ENCODE measurements around the gene KHK.

KHK gene

DNA sequence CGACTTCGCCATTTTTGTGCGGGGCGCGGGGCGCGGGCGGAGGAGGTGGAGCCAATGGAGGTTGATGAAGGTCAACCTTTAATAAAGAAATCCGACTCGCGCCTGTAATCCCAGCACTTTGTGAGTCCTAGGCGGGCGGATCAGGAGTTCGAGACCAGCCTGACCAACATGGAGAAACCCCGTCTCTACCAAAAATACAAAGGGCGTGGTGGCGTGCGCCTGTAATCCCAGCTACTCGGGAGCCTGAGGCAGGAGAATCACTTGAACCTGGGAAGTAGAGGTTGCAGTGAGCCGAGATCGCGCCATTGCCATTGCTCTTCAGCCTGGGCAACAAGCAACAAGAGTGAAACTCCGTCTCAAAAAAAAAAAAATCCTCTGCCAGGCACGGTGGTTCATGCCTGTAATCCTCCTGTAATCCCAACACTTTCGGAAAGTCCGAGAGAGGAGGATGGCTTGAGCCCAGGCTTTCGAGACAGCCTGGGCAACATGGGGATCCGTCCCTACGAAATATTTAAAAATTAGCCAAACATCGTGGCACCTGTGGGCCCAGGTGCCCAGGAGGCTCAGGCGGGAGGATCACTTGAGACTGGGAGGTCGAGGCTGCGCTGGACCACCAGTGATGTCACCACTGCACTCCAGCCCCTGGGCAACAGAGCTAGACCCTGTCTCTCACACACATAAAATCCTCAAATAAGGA, 48.4 kb downstream of the KHK start:
- peak overlapping the region; percentile 85 to 100 (median 95); a peak in 16 of 20 replicates for H3K4me3 ChIP-seq
- peaks cover 23 to 40% (median 38%) of the 10 kb centered on the region in 11 experiments; a peak in 21 of 22 replicates for H4K20me1 ChIP-seq
- H3K9ac ChIP-seq = peak overlapping the region in 9 of 11 experiments; percentile 1 to 96 (median 91); a peak in 12 of 22 replicates
- no peak for TF ChIP-seq Cebpa-rat (IDR thresholded peaks at IDR 0.05)
- peaks cover 22 to 32% (median 26%) of the 10 kb centered on the region in 10 experiments for H3K4me1 ChIP-seq
- no peaks in the 10 kb centered on the region for H3K27me3 ChIP-seq
- peak overlapping the region; percentile 48 to 81 (median 70) for H3K4me2 ChIP-seq
- peak overlapping the region; percentile 18 to 94 (median 88); a peak in 21 of 22 replicates for H3K27ac ChIP-seq
- peaks cover 31 to 36% (median 33%) of the 10 kb centered on the region in 11 experiments for H3K36me3 ChIP-seq
- no peaks in the 10 kb centered on the region for H3K9me3 ChIP-seq (replicated peaks in 1 of 11)

DNA sequence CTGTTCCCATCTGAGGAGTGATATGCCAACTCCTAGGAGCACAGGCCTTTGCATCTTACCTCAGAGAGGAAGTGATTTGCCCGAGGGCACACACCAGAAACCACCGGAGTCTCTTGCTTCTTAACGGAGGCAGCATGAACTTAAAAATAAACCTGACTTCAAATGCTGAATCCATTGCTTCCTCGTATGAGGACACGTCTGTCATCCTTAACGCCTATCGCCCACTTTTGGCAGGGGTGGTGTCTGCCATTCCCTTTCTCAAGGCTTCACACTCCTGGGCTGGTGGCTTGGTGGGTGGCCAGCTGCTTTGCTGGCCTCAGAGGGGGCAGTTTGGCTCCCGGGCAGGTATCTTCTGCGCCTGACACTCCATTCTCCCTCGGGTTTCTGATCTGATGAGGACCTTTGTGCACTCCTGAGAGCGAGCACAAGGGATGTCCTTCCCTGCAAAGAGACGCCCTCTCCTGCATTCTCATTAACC, 48.9 kb downstream of the KHK start:
- peak overlapping the region in 10 of 11 experiments; percentile 83 to 94 (median 88); a peak in 19 of 22 replicates for H3K27ac ChIP-seq
- peaks cover 23 to 37% (median 32%) of the 10 kb centered on the region in 11 experiments; a peak in 21 of 22 replicates for H4K20me1 ChIP-seq
- no peak for TF ChIP-seq Cebpa-rat (IDR thresholded peaks at IDR 0.05)
- H3K27me3 ChIP-seq = no peaks in the 10 kb centered on the region
- peak overlapping the region; percentile 48 to 81 (median 70) for H3K4me2 ChIP-seq
- peak overlapping the region in 5 of 11 experiments; percentile 5 to 96 (median 22); a peak in 3 of 22 replicates for H3K9ac ChIP-seq
- no peaks in the 10 kb centered on the region for H3K9me3 ChIP-seq (replicated peaks in 1 of 11)
- H3K36me3 ChIP-seq = peaks cover 25 to 30% (median 27%) of the 10 kb centered on the region in 11 experiments
- H3K4me3 ChIP-seq = no peak overlapping the region; a peak in 1 of 20 replicates
- H3K4me1 ChIP-seq = peaks cover 22 to 32% (median 26%) of the 10 kb centered on the region in 10 experiments

DNA sequence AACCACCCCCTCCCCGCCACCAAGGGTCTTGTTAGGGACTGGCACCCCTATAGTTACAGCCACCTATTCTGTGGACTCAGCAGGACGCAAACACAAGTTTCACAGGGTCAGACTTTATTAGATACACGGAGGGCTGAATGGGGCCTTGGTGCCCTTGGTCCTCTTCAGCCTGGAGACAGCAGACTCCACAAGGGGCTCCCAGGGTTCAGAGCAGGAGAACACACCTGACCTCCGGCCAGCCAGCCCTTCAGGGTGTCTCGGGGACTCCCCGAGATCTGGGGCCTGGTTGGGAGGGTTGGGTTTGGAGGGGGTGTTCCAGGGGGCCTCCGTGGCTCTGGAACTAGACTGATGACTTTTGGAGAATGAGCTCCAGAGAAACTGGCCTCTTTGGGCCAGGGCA, 50.2 kb downstream of the KHK start:
- H3K4me1 ChIP-seq = peaks cover 22 to 32% (median 26%) of the 10 kb centered on the region in 10 experiments
- H3K9ac ChIP-seq = no peak overlapping the region

DNA sequence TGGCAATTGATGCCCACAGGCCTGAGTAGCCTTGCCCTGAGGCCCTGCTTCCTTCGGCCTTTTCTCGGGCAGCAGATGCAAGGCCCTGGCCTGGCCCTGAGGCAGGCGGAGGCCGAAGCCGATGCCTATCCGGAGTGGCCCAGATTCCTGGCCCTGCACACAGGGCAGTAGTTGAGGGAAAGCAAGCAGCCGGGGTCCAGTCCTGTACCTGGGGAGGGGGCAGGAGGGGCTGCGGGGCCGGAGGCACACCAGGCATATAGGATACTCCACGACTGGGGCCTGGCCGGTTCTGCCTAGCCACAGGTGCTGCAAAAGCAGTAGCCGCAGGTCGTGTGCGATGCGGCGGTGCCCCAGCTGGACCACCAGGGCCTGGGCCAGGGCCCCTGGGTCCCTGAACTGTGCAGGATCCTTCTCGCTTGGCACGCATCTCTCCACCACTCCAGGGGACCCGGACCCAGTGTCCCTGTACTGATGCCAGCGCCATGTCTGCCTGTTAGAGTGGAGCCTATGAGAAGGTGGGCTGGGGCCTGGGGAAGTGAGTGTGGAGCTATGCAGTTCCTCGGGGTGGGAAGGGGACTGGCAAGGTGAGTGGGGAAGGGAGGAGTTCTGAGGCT, 50.9 kb downstream of the KHK start:
- Histone ChIP-seq H3K4me3 (no peak overlapping the region), H3K4me2 (no peak overlapping the region), H3K27me3 (no peaks in the 10 kb centered on the region), H4K20me1 (peaks cover 12 to 18% (median 14%) of the 10 kb centered on the region in 11 experiments; a peak in 20 of 22 replicates), H3K9ac (no peak overlapping the region), H3K36me3 (peaks cover 6 to 11% (median 8%) of the 10 kb centered on the region in 11 experiments; a peak in 21 of 22 replicates), H3K4me1 (peaks cover 21 to 27% (median 25%) of the 10 kb centered on the region in 10 experiments), H3K27ac (no peak overlapping the region), H3K9me3 (replicated peaks in 1 of 11) (no peaks in the 10 kb centered on the region)
- TF ChIP-seq Cebpa-rat (IDR thresholded peaks at IDR 0.05) = no peak

More for the DNA sequence above, 50.2 kb downstream of the KHK start:
- Histone ChIP-seq H4K20me1 (peaks cover 19 to 24% (median 20%) of the 10 kb centered on the region in 11 experiments; a peak in 21 of 22 replicates), H3K36me3 (peaks cover 12 to 17% (median 14%) of the 10 kb centered on the region in 11 experiments), H3K4me3 (no peak overlapping the region), H3K4me2 (no peak overlapping the region), H3K27ac (no peak overlapping the region), H3K9me3 (replicated peaks in 1 of 11) (no peaks in the 10 kb centered on the region), H3K27me3 (no peaks in the 10 kb centered on the region)
- no peak for TF ChIP-seq Cebpa-rat (IDR thresholded peaks at IDR 0.05)

DNA sequence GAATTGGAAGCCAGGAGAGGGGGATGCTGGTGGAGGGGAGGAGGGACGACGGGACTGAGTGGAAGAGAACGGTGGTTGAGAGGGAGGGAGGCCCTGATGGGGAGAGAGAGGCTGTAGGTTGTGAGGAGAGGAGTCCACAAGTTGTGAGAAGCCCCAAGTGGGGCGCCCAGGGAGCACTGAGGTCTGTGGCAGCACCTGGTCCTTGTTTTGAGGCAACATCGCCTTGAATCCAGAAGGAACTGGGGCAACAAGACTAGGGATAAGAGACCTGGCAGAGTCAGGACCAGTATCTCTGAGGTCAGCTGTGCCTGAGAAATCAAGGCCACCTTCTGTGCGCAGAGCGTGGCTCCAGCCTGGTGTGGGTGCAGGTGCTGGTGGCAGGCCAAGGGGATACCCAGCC, 51.5 kb downstream of the KHK start:
- Histone ChIP-seq H3K27ac (no peak overlapping the region), H3K9ac (no peak overlapping the region), H3K4me1 (peaks cover 14 to 20% (median 19%) of the 10 kb centered on the region in 10 experiments), H3K9me3 (replicated peaks in 1 of 11) (no peaks in the 10 kb centered on the region), H3K4me3 (no peak overlapping the region), H3K36me3 (peaks cover 0 to 4% (median under 1%) of the 10 kb centered on the region in 11 experiments; a peak in 12 of 22 replicates), H3K27me3 (no peaks in the 10 kb centered on the region), H3K4me2 (no peak overlapping the region), H4K20me1 (peaks cover 5 to 11% (median 7%) of the 10 kb centered on the region in 11 experiments; a peak in 19 of 22 replicates)
- no peak for TF ChIP-seq Cebpa-rat (IDR thresholded peaks at IDR 0.05)

DNA sequence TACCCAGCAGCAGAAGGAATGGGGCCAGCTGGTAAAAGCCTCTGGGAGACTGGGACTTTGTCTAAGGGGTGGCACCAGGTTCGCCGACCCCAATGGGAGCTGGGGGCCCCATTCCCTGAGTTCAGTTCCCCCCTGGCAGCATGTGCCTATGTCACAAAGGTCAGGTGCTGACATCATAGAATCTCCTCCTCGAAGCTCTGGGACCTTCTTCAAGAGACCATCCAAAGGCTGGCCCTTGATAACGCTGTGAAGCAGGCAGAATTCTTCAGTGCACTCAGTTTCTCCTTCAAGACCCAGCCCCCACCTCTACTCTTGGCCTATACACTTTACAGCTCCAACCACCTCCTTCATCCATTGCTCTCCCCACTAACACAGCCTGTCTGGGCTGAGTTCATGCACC, 52.7 kb downstream of the KHK start, which contains the start of gene PRR30:
Gene PRR30 (minus strand): TSS at position 101 of the 400 bp plus-strand sequence. CDS start 1,081 bp downstream, outside the sequence.
- H3K36me3 ChIP-seq = no peaks in the 10 kb centered on the region
- H3K27me3 ChIP-seq = no peaks in the 10 kb centered on the region
- no peak within 1 kb of the TSS for H3K4me3 ChIP-seq
- no peak within 1 kb of the TSS for H3K27ac ChIP-seq
- H4K20me1 ChIP-seq = no peaks in the 10 kb centered on the region
- no peak for TF ChIP-seq Cebpa-rat (IDR thresholded peaks at IDR 0.05)
- no peak within 1 kb of the TSS for H3K9ac ChIP-seq
- no peaks in the 10 kb centered on the region for H3K9me3 ChIP-seq (replicated peaks in 1 of 11)
- peaks cover 8 to 14% (median 13%) of the 10 kb centered on the region in 10 experiments for H3K4me1 ChIP-seq
- H3K4me2 ChIP-seq = no peak within 1 kb of the TSS

DNA sequence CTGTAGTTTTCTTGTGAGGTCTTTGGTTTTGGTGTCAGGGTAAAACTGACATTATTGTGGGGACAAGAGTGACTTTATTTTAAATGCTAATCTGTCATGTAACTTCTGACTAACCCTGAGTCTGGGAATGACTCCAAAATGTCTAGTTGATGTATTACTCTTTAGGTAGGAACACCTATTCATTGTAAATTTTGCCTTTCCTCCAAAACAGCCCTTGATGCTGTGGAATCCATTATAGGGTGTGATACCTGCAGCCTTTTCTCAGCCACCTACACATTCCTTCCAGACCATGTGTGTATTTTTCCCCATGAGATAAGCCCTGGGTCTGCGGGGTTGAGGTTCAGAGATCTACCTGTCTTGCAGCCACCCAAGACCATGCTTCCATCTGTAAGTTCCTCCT, 56.7 kb downstream of the KHK start:
- H3K4me2 ChIP-seq = no peak overlapping the region
- no peak overlapping the region for H3K9ac ChIP-seq
- no peak overlapping the region for H3K27ac ChIP-seq
- no peak overlapping the region for H3K4me3 ChIP-seq
- no peaks in the 10 kb centered on the region for H4K20me1 ChIP-seq
- no peaks in the 10 kb centered on the region for H3K9me3 ChIP-seq (replicated peaks in 1 of 11)
- no peaks in the 10 kb centered on the region for H3K27me3 ChIP-seq
- peaks cover 0 to 14% (median 12%) of the 10 kb centered on the region in 10 experiments; a peak in 12 of 20 replicates for H3K4me1 ChIP-seq
- no peak for TF ChIP-seq Cebpa-rat (IDR thresholded peaks at IDR 0.05)
- H3K36me3 ChIP-seq = no peaks in the 10 kb centered on the region

DNA sequence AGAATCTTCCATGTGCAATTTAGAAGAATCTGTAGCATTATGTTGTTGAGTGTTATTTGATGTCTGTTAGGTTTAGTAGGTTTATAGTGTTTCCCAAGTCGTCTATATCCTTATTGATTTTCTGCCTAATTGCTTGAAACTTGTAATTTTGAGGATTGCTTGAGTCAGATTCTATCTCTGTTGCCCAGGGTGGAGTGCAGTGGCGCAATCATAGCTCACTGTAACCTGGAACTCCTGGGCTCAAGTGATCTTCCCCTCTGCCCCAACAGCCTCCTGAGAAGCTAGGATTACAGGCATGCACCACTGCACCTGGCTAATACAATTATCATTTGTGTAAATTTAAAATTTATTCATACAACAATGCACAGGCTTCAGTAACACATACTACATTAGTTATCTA, 59.1 kb downstream of the KHK start:
- H3K4me3 ChIP-seq = no peak overlapping the region
- H3K9me3 ChIP-seq (replicated peaks in 1 of 11) = no peaks in the 10 kb centered on the region
- TF ChIP-seq Cebpa-rat (IDR thresholded peaks at IDR 0.05) = no peak
- H4K20me1 ChIP-seq = no peaks in the 10 kb centered on the region
- no peak overlapping the region for H3K27ac ChIP-seq
- no peak overlapping the region for H3K4me2 ChIP-seq
- H3K27me3 ChIP-seq = no peaks in the 10 kb centered on the region
- peaks cover 0 to 14% (median 12%) of the 10 kb centered on the region in 10 experiments; a peak in 12 of 20 replicates for H3K4me1 ChIP-seq
- no peak overlapping the region for H3K9ac ChIP-seq
- no peaks in the 10 kb centered on the region for H3K36me3 ChIP-seq

DNA sequence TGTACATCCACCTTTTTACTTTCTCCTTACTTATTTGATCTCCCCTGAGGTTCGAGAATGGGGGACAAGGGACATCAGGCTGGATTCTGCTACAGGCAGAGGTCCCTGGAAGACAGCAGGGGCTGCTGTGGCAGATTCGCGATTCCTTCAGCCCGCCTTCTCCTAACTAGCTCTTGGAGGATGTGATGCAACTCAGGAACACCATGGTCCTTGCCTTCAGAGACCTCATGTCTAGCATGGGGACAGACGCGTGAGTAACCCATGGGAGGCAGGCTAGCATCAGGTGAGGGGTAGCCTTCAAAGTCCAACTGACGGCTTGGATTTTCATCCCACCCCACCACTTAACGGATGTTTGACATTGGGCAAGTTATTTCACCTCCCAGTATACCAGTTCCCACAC, 61.4 kb downstream of the KHK start:
- no peaks in the 10 kb centered on the region for H3K27me3 ChIP-seq
- H3K9ac ChIP-seq = no peak overlapping the region
- no peaks in the 10 kb centered on the region for H4K20me1 ChIP-seq
- TF ChIP-seq Cebpa-rat (IDR thresholded peaks at IDR 0.05) = no peak
- no peaks in the 10 kb centered on the region for H3K36me3 ChIP-seq
- peaks cover 0 to 14% (median 12%) of the 10 kb centered on the region in 10 experiments; a peak in 12 of 20 replicates for H3K4me1 ChIP-seq
- no peak overlapping the region for H3K27ac ChIP-seq
- H3K4me2 ChIP-seq = peak overlapping the region in 8 of 11 experiments; percentile 16 to 53 (median 40); a peak in 13 of 22 replicates
- no peaks in the 10 kb centered on the region for H3K9me3 ChIP-seq (replicated peaks in 1 of 11)
- no peak overlapping the region for H3K4me3 ChIP-seq
